Fibroblast of lung (primary cell): ENCODE results near the gene STX4.

ENCODE experiments used
- CTCF ChIP-seq, 2 donors: IDR thresholded peaks in 1 of 2; conservative IDR thresholded peaks in 1 of 2; 1 replicate in 1 of 2; 2 replicates in 1 of 2; pipeline ENCODE4 v1.5.1; 2011 to 2012; ENCODE audit warnings: low read length in 2 of 2, control low read depth in 1 of 2, inconsistent platforms in 1 of 2, low read depth in 1 of 2, mild to moderate bottlenecking in 1 of 2
- EZH2 ChIP-seq: IDR thresholded peaks from 2 replicates; pipeline ENCODE4 v1.5.1; 2012; ENCODE audit warnings: low read length, control low read depth, mild to moderate bottlenecking; ENCODE audit errors: missing control alignments

- TF ChIP-seq CTCF (conservative IDR thresholded peaks at IDR 0.05 in 1 of 2, IDR thresholded peaks at IDR 0.05 in 1 of 2; ENCODE audit: low read depth in 1 of 2, low read length in 2 of 2) (no peak), EZH2 (no peak)
These were observed 9.5 kb downstream of the STX4 start for GRCh38 chr16:31042866-31043265.
